WI38 (cell line): Measurements from ENCODE around the gene BCL2.

Experiments
- H3K4me3 ChIP-seq: 2 replicates; pipeline ENCODE4 v1.5.1; 2011; ENCODE audit warnings: low read depth, mild to moderate bottlenecking, control low read depth, low read length
- TF ChIP-seq, protein P1 (sequence below): IDR thresholded peaks from 2 replicates; pipeline ENCODE4 v1.5.1; 2012; ENCODE audit warnings: low read depth, mild to moderate bottlenecking, control low read depth, low read length

The BCL2 gene

DNA sequence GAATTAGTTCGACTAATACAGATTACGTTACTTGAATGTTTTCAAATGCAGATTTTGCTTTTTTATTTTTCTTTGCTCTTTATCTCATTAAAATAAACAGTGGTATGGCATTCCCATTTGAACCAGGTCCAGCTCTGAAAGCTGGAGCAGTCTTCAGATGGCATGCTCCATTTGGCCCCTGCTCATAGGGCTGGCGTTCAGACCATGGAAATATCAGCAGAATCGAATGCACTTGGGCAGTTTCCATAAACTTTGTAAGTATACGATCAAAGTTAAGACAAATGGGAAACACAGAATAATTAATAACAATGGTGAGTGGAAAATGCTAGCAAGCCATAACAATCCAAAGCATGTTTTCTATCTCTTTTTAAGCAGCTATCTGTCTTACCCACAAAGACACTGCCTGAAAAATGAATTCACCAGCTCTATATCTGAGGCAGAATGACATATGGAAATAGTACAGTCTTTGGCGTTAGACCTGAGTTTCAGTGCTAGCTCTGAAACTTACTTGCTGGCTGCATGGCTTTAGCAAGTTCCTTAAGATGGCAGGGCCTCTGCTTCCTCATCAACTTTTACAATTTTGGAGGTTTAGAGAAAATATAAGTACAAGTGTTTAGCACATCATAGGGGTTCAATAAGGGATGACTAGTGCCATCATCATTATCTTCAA is 131.6 kb downstream of the BCL2 start:
- no peak overlapping the region for H3K4me3 ChIP-seq
- TF ChIP-seq, protein P1, sequence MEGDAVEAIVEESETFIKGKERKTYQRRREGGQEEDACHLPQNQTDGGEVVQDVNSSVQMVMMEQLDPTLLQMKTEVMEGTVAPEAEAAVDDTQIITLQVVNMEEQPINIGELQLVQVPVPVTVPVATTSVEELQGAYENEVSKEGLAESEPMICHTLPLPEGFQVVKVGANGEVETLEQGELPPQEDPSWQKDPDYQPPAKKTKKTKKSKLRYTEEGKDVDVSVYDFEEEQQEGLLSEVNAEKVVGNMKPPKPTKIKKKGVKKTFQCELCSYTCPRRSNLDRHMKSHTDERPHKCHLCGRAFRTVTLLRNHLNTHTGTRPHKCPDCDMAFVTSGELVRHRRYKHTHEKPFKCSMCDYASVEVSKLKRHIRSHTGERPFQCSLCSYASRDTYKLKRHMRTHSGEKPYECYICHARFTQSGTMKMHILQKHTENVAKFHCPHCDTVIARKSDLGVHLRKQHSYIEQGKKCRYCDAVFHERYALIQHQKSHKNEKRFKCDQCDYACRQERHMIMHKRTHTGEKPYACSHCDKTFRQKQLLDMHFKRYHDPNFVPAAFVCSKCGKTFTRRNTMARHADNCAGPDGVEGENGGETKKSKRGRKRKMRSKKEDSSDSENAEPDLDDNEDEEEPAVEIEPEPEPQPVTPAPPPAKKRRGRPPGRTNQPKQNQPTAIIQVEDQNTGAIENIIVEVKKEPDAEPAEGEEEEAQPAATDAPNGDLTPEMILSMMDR, result no peak

DNA sequence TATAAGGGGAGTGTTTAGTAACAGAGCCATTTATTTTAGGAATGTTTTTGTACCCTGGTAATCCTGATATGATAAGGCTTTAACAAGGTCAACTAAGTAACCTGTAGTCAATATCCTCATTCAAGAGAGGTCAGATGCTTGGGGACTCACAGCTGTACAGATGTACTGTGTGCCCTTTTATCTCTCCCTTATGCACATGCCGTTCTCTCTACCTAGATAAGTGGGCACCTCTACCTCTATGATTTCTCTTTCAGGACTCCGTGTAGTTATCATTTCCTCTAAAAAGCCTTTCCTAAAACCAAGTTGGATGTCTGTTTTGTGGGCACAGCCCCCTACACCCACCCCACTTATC is 132.4 kb downstream of the BCL2 start:
- TF ChIP-seq, protein P1, result no peak
- no peak overlapping the region for H3K4me3 ChIP-seq

DNA sequence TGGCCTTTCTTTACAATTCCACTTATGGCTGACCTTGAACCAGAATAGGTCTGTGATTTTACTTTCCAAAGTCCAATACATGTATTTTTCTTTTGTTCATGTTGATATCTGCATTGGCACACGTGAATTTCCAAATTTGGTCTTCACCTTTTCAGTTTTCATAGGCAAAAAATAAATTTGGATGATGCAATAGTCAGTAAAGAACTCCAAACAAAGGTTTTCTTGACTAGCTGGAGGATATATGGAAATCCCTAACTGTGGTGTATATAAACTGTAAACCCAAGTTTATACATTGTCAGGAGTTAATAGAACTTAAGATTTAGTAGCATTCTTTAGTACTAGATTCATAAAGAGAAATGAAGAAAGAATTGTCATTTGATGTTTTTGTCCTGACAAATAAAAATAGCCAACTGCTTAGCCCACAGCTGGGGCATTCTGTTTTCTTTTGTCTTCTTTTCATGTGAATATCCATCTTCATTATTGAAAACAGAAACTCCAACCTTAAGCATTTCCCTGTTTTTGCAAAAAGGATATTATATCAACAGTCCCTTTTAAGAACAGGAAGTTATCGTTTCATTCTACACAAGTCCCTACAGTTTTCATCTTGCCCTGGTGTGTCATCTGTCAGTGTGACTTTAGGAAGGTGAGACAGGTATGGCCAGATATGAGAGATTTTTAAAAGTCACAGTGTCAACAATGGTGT is 132.9 kb downstream of the BCL2 start:
- no peak overlapping the region for H3K4me3 ChIP-seq
- TF ChIP-seq, protein P1, result no peak

DNA sequence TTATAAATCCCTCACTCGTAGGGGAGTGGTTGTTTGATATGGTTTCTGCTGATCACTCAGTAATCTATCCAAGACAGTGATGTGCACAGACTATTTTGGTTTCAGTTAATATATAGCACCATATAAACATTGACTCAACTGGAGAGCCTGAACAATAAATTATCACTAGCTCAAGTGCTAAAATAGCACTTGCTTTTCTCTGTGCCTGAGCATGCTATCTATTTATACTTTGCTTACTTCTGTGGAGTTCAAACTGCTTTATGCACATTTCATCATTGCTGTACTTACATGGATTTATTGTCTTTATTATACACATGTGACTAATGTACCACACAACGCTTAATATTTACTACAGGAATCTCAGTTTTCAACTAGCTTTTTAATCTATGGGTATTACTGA is 133.6 kb downstream of the BCL2 start:
- TF ChIP-seq, protein P1, result no peak
- no peak overlapping the region for H3K4me3 ChIP-seq

DNA sequence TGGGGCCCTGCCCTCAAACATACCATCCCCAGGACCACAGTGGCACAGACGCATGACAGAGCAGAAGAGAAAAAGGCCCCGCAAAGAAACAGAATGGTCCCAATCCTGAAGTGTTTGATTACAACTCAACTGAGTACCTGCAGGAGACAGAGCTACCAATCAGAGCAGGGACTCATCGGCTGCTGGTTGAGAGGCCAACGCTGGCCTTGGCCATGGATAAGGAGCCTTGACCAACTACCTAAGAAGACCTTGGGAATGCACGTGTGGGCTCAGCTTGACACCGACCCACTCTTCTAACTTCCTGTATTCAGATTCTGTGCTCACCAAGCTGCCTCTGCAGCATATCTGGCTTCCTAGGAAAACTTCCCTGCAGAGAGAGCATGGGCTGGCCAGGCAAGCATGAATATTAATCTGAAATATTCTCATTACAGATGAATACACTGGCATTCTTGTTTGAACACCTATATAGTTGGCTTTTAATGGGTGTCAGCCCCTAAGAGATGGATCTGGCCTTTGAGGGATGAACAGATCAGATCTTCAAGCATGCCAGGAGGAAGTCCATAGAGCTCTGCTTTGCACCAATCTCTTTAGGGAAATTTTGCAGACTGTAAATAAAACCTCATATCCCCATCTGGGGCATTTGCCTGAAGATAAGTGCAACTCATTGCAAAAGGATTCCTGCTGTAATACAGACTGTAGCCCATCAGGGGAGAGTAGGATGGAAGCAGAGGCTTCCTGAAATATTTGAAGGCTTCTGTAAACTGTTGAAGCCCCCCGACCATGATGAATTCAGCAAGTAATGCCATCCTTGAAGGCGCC is 135.4 kb downstream of the BCL2 start:
- TF ChIP-seq, protein P1, result no peak

GRCh38 chr18:63183378-63183777 is 136.2 kb downstream of the BCL2 start:
- TF ChIP-seq, protein P1, result no peak
- no peak overlapping the region for H3K4me3 ChIP-seq

More for the DNA sequence above, 135.4 kb downstream of the BCL2 start:
- no peak overlapping the region for H3K4me3 ChIP-seq

DNA sequence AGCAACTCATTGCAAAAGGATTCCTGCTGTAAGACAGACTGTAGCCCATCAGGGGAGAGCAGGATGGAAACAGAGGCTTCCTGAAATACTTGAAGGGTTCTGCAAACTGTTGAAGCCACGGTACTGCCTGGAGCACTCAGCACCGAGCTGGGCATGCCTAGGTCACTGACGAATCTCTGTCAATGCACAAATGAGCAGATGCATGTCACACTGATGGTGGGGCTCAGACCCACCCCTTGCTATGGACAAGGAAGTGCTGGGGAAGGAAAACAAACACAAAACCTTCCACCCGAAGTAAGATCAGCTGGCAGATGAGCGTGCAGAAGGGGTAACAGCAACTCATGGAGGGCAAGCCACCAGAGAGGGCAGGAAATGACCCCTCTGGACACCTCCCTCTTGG is 136.7 kb downstream of the BCL2 start:
- H3K4me3 ChIP-seq, result no peak overlapping the region
- TF ChIP-seq, protein P1, result no peak
